Activated naive CD8-positive, alpha-beta T cell treated with anti-CD3 and anti-CD28 coated beads for 36 hours (primary cell): Measurements from ENCODE around the gene MXD4. TPM values are rescaled to one million over a fixed set of nuclear protein-coding genes. Genes with fewer than 3 reads are reported as not detected.

Experiments used
- DNase-seq: peaks from one replicate; pipeline ENCODE4 v3.0.0; 2021
- H3K27ac Mint-ChIP-seq: one replicate; pipeline ENCODE4 v1.8.0; 2022; ENCODE audit warnings: mild to moderate bottlenecking, moderate library complexity, mixed read lengths
- H3K27me3 Mint-ChIP-seq: one replicate; pipeline ENCODE4 v1.8.0; 2022; ENCODE audit warnings: mild to moderate bottlenecking, mixed read lengths
- H3K36me3 Mint-ChIP-seq: one replicate; pipeline ENCODE4 v1.8.0; 2021; ENCODE audit warnings: mild to moderate bottlenecking, mixed read lengths
- H3K4me1 Mint-ChIP-seq: one replicate; pipeline ENCODE4 v1.8.0; 2021; ENCODE audit warnings: mixed read lengths
- H3K4me3 Mint-ChIP-seq: one replicate; pipeline ENCODE4 v1.8.0; 2022; ENCODE audit warnings: mild to moderate bottlenecking, moderate library complexity, mixed read lengths
- H3K9me3 Mint-ChIP-seq: one replicate; pipeline ENCODE4 v1.8.0; 2022; ENCODE audit warnings: mixed read lengths
- total RNA-seq, 2 experiments: library from RNA; stranded (reverse); gene quantifications; one replicate each; pipeline ENCODE4 v1.2.3, GENCODE V29; 2021

MXD4 gene
- total RNA-seq, 2 experiments from 2014 or later = 0.78 to 1.2 TPM

DNA sequence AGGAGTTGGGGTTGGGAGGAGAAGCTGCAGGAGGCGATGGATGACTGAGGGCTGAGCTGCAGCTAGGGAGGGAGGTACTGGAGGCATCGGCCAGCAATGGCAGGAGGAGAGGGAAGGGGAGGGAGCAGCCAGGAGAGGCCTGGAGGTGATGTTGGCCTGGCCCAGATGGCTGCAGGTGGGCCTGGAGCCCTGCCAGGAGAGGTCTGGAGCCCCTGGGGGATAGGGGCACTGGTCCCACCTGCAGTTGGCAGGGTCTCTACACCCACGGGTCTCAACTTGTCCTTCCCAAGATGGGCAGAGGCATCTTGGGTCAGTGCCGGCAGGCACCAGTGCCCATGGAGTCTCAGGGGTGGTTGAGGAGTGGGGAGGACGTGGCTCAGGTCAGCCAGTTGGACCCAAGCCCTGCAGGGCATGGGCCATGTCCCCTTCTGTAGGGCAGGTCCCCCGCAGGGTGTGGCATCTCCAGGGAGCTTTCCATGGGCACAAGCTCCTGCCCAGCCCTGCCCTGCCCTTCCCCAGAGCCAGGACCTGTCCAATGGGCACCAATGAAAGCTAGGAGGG, 2.7 kb upstream of the MXD4 start:
- no peaks in the 10 kb centered on the region for H3K9me3 Mint-ChIP-seq
- H3K4me3 Mint-ChIP-seq = no peak overlapping the region
- no peak for DNase-seq
- no peaks in the 10 kb centered on the region for H3K27me3 Mint-ChIP-seq
- H3K4me1 Mint-ChIP-seq = peaks cover 1% of the 10 kb centered on the region
- no peaks in the 10 kb centered on the region for H3K36me3 Mint-ChIP-seq
- H3K27ac Mint-ChIP-seq = no peak overlapping the region

DNA sequence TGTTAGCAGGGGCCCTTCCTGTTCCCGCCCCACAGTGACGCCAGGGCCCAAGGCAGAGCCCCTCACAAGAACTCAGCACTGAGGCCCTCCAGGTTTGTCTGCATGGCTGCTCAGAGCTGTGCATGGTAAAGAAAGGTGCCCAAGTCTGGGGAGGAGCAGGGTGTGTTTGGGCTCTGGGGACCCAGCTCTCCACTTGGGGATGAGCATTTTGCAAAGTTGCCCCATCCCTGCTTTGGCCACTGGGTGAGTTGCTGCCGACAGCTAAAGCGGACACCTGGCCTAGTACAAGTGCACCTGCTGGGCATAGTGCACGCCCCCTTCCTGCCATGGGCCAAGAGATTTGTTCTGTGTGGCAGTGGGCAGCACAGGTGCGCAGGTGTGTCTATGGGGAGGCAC, 2.0 kb upstream of the MXD4 start:
- no peaks in the 10 kb centered on the region for H3K9me3 Mint-ChIP-seq
- H3K4me1 Mint-ChIP-seq = peaks cover 1% of the 10 kb centered on the region
- H3K27ac Mint-ChIP-seq = no peak overlapping the region
- no peak for DNase-seq
- no peak overlapping the region for H3K4me3 Mint-ChIP-seq
- H3K27me3 Mint-ChIP-seq = no peaks in the 10 kb centered on the region
- no peaks in the 10 kb centered on the region for H3K36me3 Mint-ChIP-seq

DNA sequence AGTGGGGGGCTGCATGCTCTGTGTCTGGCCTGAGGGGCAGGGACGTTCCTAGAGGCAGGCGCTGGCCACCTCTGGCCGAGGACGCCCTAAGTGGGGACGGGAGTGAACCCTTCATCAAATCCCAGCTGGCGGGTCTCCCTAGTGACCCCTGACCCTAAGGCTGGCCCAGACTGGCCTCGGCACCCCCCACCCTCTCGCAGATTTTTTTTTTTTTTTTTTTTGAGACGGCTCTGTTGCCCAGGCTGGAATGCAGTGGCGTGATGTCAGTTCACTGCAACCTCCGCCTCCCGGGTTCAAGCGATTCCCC, 988 bp upstream of the MXD4 start:
- H3K4me1 Mint-ChIP-seq = peaks cover 1% of the 10 kb centered on the region
- peak overlapping the region; percentile 50 for H3K4me3 Mint-ChIP-seq
- no peak for DNase-seq
- no peaks in the 10 kb centered on the region for H3K9me3 Mint-ChIP-seq
- H3K27ac Mint-ChIP-seq = peak overlapping the region; percentile 62
- no peaks in the 10 kb centered on the region for H3K36me3 Mint-ChIP-seq
- no peaks in the 10 kb centered on the region for H3K27me3 Mint-ChIP-seq

DNA sequence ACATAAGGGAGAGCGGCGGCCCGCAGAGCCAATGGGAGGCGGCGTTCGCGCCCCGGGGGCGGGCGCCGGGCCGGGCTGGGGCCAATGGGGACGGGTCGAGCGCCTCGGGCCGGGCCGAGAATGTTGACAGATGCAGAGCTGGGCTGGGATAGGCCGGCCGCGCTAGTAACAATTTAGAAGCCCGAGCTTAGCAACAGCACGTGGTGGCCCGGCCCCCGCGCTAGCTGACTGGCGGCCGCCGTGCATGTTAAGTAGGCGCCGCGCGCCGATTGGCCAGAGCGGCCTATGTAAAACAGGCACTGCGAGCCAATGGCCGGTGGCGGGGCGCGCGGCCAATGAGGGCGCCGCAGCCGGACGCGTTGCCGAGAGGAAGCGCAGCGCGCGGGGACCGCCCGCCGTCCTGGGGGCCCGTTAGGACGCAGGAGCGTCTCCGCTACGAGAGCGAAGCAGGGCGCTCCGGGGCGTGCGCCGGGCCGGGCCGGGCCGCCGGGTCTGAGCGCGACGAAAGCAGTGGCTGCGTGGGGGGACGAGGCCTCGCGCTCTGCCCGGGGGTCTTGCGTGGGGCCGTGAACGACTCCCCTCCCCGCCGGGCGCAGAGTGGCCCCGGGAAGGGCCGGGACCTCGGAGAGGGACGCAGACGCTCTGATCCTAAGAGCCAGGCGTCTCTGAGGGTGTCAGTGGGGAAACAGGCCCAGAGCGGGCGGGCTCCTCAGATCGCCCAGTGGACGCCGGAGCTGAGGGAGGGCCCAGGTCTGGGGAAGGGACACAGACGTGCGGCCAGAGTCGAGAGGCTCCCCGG, 435 bp upstream of the MXD4 start:
- Mint-ChIP-seq H3K27me3 (no peaks in the 10 kb centered on the region), H3K9me3 (no peaks in the 10 kb centered on the region), H3K4me3 (peak overlapping the region; percentile 67), H3K36me3 (no peaks in the 10 kb centered on the region), H3K4me1 (peaks cover 1% of the 10 kb centered on the region), H3K27ac (peak overlapping the region; percentile 62)
- peak; percentile 99 for DNase-seq

DNA sequence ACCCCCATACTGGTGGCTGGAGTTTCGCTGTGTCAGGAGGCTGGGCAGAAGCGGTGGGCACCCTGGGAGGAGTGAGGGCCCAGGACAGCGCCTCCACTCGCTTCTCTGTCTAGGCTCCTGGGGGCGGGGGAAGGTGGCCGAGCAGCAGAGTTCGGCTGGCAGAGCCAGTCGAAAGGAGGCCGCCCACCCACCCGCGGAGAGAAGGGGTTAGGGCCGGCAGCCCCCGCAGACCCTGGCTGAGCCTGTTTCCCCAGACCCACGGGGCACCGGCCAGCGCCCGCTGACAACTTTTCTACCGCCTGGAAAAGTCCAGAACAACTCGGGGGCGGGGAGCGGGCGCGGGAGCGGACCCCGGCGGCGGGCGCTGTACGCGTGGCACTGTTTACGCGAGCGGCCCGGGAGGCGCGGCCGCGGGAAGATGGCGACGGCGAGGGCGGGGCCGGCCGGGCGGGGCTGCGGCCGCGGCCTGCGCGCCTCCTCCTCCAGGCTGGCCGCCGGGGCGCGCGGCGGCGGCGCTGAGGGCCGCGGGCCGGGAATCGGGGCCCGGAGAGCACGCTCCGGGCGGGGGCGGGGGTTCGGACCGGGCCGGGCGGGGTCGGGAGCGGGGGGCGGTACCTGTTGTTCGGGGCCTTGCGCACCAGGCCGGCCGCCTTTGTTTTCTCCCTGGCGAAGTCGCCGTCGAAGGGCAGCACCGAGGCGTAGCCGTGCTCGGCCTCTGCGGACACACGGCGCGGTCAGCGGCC, 628 bp downstream of the MXD4 start:
- peak; percentile 79 for DNase-seq
- peak overlapping the region; percentile 65 for H3K4me3 Mint-ChIP-seq
- H3K4me1 Mint-ChIP-seq = peaks cover 1% of the 10 kb centered on the region
- H3K36me3 Mint-ChIP-seq = no peaks in the 10 kb centered on the region
- no peaks in the 10 kb centered on the region for H3K9me3 Mint-ChIP-seq
- no peaks in the 10 kb centered on the region for H3K27me3 Mint-ChIP-seq
- H3K27ac Mint-ChIP-seq = no peak overlapping the region

DNA sequence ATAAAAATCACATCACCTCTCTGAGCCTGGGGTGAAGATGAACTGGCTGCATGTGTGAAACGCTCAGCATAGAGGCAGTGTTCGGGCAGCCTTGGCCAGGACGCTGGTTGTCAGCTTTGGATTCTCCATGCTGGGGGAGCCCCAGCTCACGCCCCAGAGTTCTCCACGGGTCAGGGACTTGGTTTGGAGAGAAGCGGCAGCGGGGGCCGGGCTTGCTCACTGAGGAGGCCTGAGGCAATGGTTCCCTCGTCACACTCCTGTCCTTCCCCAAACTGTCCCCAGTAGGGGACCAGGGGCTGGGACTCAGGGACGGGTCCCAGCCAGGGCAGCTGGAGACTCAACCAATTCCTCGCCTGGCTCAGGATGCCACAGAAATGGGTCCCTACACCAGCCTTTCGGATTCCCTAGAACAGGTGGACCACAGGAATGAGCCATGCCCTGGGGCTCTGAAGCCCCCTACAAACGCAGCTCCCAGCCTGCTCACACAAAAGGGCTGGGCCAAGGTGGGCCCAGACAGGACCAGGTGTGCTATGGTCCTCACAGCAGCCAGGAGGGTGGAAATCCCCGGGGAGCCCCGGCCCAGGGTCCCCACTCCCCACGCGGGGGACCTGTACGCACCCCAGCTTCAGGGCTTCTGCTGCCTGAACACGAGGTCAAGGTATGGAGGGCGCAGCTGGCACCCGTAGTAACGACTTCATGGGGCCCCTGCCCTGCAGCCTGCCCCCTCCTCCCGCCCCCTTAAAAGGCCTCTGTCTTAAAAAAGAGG, 1.4 kb downstream of the MXD4 start:
- no peaks in the 10 kb centered on the region for H3K36me3 Mint-ChIP-seq
- H3K27ac Mint-ChIP-seq = no peak overlapping the region
- H3K9me3 Mint-ChIP-seq = no peaks in the 10 kb centered on the region
- DNase-seq = peak; percentile 2
- peak overlapping the region; percentile 65 for H3K4me3 Mint-ChIP-seq
- H3K4me1 Mint-ChIP-seq = peaks cover 1% of the 10 kb centered on the region
- no peaks in the 10 kb centered on the region for H3K27me3 Mint-ChIP-seq

DNA sequence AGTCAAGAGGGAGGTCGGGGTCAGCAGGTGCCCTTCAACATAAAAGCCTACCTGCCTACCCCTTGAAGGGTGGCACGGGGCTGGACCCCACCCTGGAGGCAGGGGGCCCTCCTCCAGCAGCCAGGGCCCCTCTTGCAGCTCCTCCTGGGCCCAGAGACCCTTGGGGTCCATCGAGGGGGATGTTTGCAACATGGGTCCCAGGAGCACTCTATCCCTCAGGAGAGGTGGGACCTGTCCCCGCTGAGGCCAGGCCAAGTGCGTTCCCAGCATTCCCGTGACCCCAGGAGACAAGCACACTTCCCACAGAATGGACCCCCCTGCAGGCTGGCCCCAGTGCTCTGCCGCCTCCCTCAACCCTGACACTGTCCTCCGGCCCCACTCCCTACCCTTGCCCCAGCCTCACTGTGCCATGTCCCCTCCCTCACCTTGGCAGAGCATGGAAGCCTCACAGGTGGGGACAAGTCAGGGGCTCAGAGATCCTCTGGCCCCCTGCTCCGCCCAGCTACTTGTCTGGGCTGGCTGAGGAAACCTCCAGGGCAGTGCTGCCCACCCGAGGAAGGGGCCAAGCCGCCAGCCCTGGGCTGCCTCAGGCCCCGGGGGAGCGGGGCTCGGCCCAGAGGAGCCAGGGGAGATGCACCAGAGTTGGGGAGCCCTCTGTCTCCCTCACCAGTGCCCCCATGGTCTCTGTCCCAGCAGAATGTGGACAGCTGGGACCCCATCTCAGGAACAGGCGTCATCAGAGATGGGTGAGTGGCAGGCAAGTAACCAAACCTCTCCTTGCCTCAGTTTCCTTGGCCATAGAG, 2.2 kb downstream of the MXD4 start:
- Mint-ChIP-seq H3K27me3 (no peaks in the 10 kb centered on the region), H3K9me3 (no peaks in the 10 kb centered on the region), H3K4me3 (no peak overlapping the region), H3K27ac (no peak overlapping the region), H3K4me1 (peaks cover 1% of the 10 kb centered on the region), H3K36me3 (no peaks in the 10 kb centered on the region)
- DNase-seq = peak; percentile 0

DNA sequence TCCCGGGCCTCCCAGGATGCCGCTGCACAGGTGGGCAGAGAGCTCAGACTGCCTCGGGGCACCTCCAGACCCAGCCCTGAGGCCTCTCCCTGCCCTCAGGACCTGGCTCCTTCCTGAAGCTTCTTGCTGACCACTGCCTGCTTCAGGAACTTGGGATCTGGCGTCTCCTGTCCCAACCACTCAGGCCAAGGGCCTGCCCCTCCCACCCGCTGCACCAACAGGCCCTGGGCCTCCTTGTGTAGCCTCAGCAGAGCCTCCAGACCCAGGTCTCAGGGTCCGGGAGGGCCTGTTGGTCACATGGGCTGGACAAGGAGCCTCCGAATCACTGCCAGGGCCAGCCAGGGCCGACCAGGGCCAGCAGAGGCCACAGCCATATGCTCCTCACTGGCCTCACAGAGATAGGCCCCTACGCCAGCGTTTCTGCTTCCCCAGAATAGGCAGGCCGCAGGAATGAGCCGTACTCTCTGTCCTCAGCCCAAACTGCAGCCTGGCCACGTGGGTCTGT, 2.8 kb downstream of the MXD4 start:
- Mint-ChIP-seq H3K4me1 (peaks cover 1% of the 10 kb centered on the region), H3K9me3 (no peaks in the 10 kb centered on the region), H3K27ac (no peak overlapping the region), H3K4me3 (no peak overlapping the region), H3K27me3 (no peaks in the 10 kb centered on the region), H3K36me3 (no peaks in the 10 kb centered on the region)
- DNase-seq = peak; percentile 0

DNA sequence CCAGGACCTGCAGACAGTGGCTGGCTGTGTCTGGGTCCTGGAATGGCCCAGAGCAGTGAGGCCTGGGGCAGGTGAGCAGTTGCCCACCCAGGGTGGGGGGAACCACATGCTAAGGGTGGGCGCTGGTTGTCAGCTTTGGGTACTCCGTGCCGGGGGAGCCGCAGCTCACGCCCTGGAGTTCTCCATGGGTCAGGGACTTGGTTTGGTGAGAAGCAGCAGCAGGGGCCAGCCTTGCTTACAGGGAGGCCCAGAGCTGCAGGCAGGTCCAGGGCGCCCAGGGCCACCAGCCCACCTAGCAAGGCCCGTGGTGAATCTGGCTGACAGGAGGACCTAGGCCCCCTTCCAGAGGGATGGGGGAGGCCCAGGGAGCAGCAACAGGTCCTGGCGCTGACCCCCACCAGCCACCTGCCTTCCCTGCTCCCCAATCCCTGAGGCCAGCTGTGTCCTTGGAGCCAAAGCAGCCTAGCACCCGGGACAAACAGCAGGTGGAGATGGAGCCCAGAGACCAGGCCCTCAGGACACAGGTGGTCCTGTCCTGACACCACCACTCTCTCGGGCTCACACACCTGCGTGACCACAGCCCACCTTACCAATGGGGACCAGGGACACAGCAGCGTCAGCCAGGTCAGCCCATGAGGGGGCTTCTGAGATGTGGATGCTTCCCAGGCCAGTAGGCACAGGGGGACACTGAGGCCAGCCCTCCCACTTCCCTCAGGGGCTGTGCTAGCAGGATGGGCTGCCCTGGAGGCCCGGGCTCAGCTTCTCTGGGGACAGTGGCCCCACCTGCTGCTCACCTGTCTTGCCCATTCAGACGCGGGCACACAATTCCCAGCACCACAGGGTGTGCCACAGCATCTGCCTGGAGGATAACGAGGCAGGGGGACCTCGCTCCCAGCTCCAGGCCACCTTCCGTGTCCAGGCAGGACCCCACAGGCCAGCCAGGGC, 3.5 kb downstream of the MXD4 start:
- H3K36me3 Mint-ChIP-seq = no peaks in the 10 kb centered on the region
- no peaks in the 10 kb centered on the region for H3K9me3 Mint-ChIP-seq
- H3K4me3 Mint-ChIP-seq = no peak overlapping the region
- no peaks in the 10 kb centered on the region for H3K27me3 Mint-ChIP-seq
- peak; percentile 0 for DNase-seq
- no peak overlapping the region for H3K27ac Mint-ChIP-seq
- H3K4me1 Mint-ChIP-seq = no peaks in the 10 kb centered on the region

DNA sequence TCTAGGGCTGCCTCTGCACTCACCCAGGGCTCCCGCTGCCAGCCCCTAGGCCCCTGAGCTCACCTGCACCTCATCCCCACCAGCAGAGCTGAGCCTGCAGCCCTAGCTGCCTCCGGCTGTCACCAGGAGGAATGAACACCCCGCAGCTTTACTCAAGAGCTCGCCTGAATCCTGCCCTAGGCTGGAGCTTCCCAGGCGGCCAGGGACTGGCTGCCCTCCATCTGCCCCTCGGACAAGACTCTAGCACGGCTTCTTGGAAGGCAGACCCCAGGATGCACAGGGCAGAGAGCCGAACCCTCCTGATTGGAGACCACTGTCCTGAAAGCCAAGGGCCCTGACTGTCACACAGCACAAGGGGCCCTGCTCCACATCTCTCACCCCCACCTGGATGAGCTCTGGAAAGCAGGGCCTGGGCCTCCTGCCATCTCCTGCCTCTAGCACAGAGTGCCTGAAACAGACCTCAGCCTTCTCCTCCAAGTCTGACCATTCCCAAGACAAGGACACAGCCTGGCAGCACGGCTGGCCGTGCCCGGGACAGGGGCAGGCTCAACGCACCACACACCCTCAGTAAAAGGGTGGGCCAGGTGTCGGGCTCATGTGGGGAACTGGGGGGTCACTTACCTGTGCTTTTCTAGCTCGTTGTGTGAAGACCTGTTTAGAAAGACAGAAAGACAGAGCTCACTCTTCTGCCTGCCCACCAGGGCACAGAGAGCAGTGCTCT, 4.4 kb downstream of the MXD4 start:
- DNase-seq = peak; percentile 0
- H3K4me1 Mint-ChIP-seq = no peaks in the 10 kb centered on the region
- H3K27me3 Mint-ChIP-seq = no peaks in the 10 kb centered on the region
- no peaks in the 10 kb centered on the region for H3K9me3 Mint-ChIP-seq
- H3K4me3 Mint-ChIP-seq = no peak overlapping the region
- H3K36me3 Mint-ChIP-seq = no peaks in the 10 kb centered on the region
- no peak overlapping the region for H3K27ac Mint-ChIP-seq

DNA sequence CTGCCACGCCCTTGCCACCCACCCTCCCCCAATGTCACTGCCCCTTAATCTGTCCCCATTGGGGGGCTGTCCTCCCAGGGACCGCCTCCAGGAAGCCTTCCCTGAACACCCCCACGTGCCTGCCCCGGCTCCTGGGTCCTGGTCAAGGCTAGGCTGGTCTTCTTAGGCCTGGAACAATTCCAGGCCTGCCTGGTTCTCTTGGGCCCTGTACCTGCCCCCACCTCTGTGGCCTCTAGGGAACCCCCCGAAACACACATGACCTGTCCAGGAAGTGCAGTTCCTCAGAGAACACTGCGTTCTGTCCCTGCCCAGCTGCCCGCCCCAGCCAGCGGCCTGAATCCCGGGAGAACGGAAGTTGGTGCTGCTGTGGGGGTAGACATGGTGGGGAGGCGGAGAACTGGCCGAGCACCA, 5.1 kb downstream of the MXD4 start:
- Mint-ChIP-seq H3K4me3 (no peak overlapping the region), H3K4me1 (no peaks in the 10 kb centered on the region), H3K27me3 (no peaks in the 10 kb centered on the region), H3K9me3 (no peaks in the 10 kb centered on the region), H3K27ac (no peak overlapping the region), H3K36me3 (no peaks in the 10 kb centered on the region)
- peak; percentile 0 for DNase-seq

DNA sequence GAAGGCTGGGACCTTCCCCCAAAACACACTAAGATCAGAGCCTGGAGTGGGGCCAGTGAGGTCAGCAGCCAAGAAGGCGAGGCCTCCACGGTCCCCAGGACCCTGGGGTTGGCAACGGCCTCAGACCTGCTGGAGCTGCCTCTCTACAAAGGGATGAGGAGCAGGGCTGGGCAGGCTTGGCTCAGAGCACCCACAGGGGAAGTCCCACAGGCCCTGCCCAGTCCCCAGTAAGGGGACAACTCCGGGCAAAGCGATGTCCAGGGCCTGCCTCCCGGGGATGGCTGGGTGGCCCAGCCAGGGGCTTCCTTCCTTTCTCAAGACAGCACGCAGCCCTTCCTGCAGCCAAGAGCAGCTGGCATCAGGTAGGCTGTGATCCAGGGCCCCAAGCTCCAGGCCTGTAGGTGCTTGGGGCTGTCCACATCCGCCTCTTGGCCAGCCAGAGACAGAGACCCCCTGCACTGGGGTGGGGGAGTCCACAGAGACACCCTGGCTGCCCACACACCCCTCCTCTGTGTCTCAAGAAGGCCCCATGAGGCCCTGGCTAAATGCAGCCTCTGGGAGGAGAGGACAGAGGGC, 5.7 kb downstream of the MXD4 start:
- no peak overlapping the region for H3K27ac Mint-ChIP-seq
- no peaks in the 10 kb centered on the region for H3K27me3 Mint-ChIP-seq
- DNase-seq = no peak
- H3K9me3 Mint-ChIP-seq = no peaks in the 10 kb centered on the region
- H3K36me3 Mint-ChIP-seq = no peaks in the 10 kb centered on the region
- H3K4me3 Mint-ChIP-seq = no peak overlapping the region
- no peaks in the 10 kb centered on the region for H3K4me1 Mint-ChIP-seq
